Panc1 (cell line): ENCODE data around the gene CACNA1I. TPM values are rescaled to one million over a fixed set of nuclear protein-coding genes. Genes with fewer than 3 reads are reported as not detected.

Experiments
- ATAC-seq: fragments of 200-7000 bp; cut with Tn5 transposase; 2 replicates; pipeline ENCODE4 v1.9.1; 2020; ENCODE audit warnings: mild to moderate bottlenecking, moderate library complexity
- BruUV-seq: library from RNA; stranded (reverse); fragments of 400-500 nt; replicated peaks from 2 replicates; lab custom pipeline; 2021; lab: Mats Ljungman, UMichigan
- CTCF ChIA-PET: fragments of 300-600 bp; sonication (Branson Sonifier 250); formaldehyde crosslinking; loops from one replicate; lab custom pipeline; 2022; ENCODE audit warnings: antibody characterized with exemption; lab: Charles Lee
- POLR2A ChIA-PET: fragments of 300-600 bp; sonication (Branson Sonifier 250); formaldehyde crosslinking; loops from one replicate; lab custom pipeline; 2022; ENCODE audit warnings: antibody characterized with exemption; lab: Charles Lee
- DNase-seq: peaks from one replicate; pipeline ENCODE4 v3.0.0-alpha.2; 2010; ENCODE audit warnings: low read depth, low spot score
- H3K27ac ChIP-seq: 2 replicates; pipeline ENCODE4 v1.5.1; 2011; ENCODE audit warnings: mild to moderate bottlenecking, low read length, inconsistent platforms
- H3K27me3 ChIP-seq: fragments of 200-500 bp; sonication (Bioruptor generic); 2 replicates; pipeline ENCODE4 v1.6.0; 2014; ENCODE audit warnings: low read length, inconsistent platforms; ENCODE audit not compliant: control insufficient read depth, insufficient read depth
- H3K36me3 ChIP-seq: fragments of 200-500 bp; sonication (Bioruptor generic); 2 replicates; pipeline ENCODE4 v1.5.1; 2014; ENCODE audit warnings: inconsistent platforms, mild to moderate bottlenecking, low read length, moderate library complexity; ENCODE audit not compliant: control insufficient read depth, insufficient read depth
- H3K4me1 ChIP-seq: 2 replicates; pipeline ENCODE4 v1.5.1; 2011; ENCODE audit warnings: inconsistent platforms, mild to moderate bottlenecking, low read length, moderate library complexity; ENCODE audit not compliant: control insufficient read depth, insufficient read depth
- H3K4me3 ChIP-seq, 2 experiments: 2 replicates each; pipeline ENCODE4 v1.5.1; 2011 to 2012; ENCODE audit warnings: low read depth in 2 of 2, low read length in 2 of 2, mild to moderate bottlenecking in 2 of 2, inconsistent platforms in 1 of 2, moderate library complexity in 1 of 2
- H3K9me3 ChIP-seq: fragments of 200-500 bp; sonication (Bioruptor generic); 2 replicates; pipeline ENCODE4 v1.5.1; 2014; ENCODE audit warnings: low read depth, mild to moderate bottlenecking, inconsistent platforms, low read length, moderate library complexity; ENCODE audit not compliant: control insufficient read depth, insufficient read depth
- POLR2AphosphoS5 ChIP-seq: IDR thresholded peaks from 2 replicates; pipeline ENCODE4 v1.6.1; 2012; ENCODE audit warnings: mild to moderate bottlenecking, low read depth, low read length, moderate library complexity
- SIN3A ChIP-seq: IDR thresholded peaks from 2 replicates; pipeline ENCODE4 v1.6.1; 2012; ENCODE audit warnings: low read depth, mild to moderate bottlenecking, low read length, moderate library complexity, borderline replicate concordance; ENCODE audit not compliant: insufficient read depth
- TCF7L2 ChIP-seq: IDR thresholded peaks from 2 replicates; pipeline ENCODE4 v1.6.1; 2011; ENCODE audit warnings: mild to moderate bottlenecking, low read depth, low read length, inconsistent platforms
- in situ Hi-C: cut with HindIII; loops from 2 replicates; pipeline ENCODE4 v1.10.0; 2016; ENCODE audit warnings: low sequenced_read_pairs, low pct_unique_long_range_greater_than_20kb
- intact Hi-C: fragments of 100-400 bp; cut with micrococcal nuclease; formaldehyde crosslinking; loops from one replicate; pipeline ENCODE4 v1.10.0; 2022; ENCODE audit not compliant: unreplicated experiment
- total RNA-seq: library from RNA; stranded (reverse); gene quantifications from one replicate; pipeline ENCODE4 v1.2.1, GENCODE V29; 2021; ENCODE audit not compliant: unreplicated experiment
- TF ChIP-seq, protein P1 (sequence below): fragments of 450-650 bp; IDR thresholded peaks from 2 replicates; pipeline ENCODE4 v1.5.1; 2017; ENCODE audit warnings: mild to moderate bottlenecking
- TF ChIP-seq, protein P2 (sequence below), 2 experiments: IDR thresholded peaks; 2 replicates each; pipeline ENCODE4 v1.6.1; 2011 to 2012; ENCODE audit warnings: low read depth in 2 of 2, control low read depth in 1 of 2, low read length in 1 of 2, mild to moderate bottlenecking in 1 of 2, moderate library complexity in 1 of 2; ENCODE audit not compliant: insufficient read depth in 1 of 2

The CACNA1I gene
- total RNA-seq, 1 experiment from 2014 or later = 0.23 TPM

DNA sequence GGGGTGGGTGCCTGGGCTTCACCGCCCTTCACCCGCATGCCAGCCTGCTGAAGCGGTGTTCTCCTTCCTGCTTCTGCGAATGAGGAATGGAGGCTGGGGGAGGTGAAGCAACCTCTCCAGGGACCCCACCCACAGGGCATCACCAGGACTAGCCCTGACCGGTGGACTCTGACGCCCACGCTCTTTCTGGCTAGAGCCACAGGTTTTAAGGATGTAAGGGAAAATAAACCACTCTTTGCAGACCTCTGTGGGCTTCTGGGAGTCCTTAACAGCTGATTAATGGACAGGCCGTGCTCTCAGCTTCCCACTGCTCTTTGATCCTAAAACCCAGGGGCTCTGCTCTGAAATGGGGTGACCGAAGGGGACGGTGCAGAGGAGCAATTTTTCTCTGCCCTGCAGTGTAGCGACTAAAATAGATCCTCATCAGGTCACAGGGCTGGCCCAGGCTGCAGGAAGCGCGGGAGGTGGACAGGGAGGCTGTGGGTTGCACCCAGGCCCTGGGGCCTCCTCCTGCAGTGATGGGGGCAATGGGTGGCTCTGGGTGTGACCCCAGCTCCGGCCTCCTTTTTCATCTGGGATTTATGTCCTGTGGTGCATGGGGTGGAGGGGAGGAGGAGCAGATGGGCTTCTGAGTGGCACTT is 127.4 kb downstream of the CACNA1I start:
- ChIA-PET CTCF (interaction anchor here (0.7 kb wide), 1 partner anchor 8 kb away, joined by 3 read pairs; no protein-coding TSS in a partner anchor), POLR2A (no interaction called here)
- no peaks in the 10 kb centered on the region for H3K36me3 ChIP-seq
- H3K4me3 ChIP-seq = no peak overlapping the region
- H3K4me1 ChIP-seq = no peaks in the 10 kb centered on the region
- H3K27ac ChIP-seq = no peak overlapping the region
- ATAC-seq (no peak), DNase-seq (no peak)
- H3K9me3 ChIP-seq = no peaks in the 10 kb centered on the region
- TF ChIP-seq TCF7L2 (no peak), POLR2AphosphoS5 (no peak), SIN3A (no peak)
- TF ChIP-seq, protein P1, sequence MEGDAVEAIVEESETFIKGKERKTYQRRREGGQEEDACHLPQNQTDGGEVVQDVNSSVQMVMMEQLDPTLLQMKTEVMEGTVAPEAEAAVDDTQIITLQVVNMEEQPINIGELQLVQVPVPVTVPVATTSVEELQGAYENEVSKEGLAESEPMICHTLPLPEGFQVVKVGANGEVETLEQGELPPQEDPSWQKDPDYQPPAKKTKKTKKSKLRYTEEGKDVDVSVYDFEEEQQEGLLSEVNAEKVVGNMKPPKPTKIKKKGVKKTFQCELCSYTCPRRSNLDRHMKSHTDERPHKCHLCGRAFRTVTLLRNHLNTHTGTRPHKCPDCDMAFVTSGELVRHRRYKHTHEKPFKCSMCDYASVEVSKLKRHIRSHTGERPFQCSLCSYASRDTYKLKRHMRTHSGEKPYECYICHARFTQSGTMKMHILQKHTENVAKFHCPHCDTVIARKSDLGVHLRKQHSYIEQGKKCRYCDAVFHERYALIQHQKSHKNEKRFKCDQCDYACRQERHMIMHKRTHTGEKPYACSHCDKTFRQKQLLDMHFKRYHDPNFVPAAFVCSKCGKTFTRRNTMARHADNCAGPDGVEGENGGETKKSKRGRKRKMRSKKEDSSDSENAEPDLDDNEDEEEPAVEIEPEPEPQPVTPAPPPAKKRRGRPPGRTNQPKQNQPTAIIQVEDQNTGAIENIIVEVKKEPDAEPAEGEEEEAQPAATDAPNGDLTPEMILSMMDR = no peak
- TF ChIP-seq, protein P2, sequence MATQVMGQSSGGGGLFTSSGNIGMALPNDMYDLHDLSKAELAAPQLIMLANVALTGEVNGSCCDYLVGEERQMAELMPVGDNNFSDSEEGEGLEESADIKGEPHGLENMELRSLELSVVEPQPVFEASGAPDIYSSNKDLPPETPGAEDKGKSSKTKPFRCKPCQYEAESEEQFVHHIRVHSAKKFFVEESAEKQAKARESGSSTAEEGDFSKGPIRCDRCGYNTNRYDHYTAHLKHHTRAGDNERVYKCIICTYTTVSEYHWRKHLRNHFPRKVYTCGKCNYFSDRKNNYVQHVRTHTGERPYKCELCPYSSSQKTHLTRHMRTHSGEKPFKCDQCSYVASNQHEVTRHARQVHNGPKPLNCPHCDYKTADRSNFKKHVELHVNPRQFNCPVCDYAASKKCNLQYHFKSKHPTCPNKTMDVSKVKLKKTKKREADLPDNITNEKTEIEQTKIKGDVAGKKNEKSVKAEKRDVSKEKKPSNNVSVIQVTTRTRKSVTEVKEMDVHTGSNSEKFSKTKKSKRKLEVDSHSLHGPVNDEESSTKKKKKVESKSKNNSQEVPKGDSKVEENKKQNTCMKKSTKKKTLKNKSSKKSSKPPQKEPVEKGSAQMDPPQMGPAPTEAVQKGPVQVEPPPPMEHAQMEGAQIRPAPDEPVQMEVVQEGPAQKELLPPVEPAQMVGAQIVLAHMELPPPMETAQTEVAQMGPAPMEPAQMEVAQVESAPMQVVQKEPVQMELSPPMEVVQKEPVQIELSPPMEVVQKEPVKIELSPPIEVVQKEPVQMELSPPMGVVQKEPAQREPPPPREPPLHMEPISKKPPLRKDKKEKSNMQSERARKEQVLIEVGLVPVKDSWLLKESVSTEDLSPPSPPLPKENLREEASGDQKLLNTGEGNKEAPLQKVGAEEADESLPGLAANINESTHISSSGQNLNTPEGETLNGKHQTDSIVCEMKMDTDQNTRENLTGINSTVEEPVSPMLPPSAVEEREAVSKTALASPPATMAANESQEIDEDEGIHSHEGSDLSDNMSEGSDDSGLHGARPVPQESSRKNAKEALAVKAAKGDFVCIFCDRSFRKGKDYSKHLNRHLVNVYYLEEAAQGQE (IDR thresholded peaks at IDR 0.05; ENCODE audit: insufficient read depth in 1 of 2, low read depth in 2 of 2, low read length in 1 of 2) = no peak
- no peaks in the 10 kb centered on the region for H3K27me3 ChIP-seq
- BruUV-seq = no TSS peak
- in situ Hi-C loops = no loop called here
- intact Hi-C loops = no loop called here

DNA sequence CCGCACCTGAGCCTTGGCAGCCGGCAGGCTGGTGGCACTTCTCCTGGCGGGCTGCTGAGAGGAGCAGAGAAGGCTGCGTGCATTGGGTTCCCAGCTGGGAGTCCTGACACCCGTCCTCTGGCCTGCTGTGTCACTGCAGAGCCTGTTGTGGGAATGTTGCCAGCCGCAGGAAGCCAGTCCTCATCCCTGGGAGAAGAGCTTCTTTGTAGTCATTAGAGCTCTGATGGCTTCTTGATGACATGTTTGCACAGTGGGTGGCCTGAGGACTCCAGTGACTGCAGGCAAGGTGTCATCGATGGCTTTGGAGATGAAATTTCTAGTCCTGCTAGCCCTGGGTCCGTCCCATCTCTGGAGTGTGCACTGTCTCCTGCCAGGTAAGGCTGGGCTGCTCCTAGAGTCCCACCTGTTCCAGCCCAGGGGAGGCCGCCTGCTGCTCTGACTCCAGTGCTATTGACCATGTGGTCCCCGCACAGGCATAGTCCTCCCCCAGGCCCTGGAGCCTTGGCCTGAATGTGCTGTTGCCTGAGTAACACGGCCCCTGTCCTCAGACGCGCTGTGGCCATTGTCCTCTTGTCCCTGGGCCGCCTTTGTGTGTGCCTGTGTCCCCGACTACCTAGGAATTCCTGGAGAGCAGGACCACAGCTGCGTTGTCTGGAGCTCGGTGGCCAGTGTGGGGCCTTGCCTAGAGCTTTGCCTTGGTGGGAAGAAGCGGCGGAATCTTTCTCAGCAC is 129.2 kb downstream of the CACNA1I start:
- Histone ChIP-seq H3K27me3 (no peaks in the 10 kb centered on the region), H3K27ac (no peak overlapping the region), H3K4me1 (no peaks in the 10 kb centered on the region), H3K4me3 (no peak overlapping the region), H3K9me3 (no peaks in the 10 kb centered on the region), H3K36me3 (no peaks in the 10 kb centered on the region)
- no TSS peak for BruUV-seq
- ChIA-PET POLR2A (no interaction called here), CTCF (no interaction called here)
- TF ChIP-seq, protein P1 = no peak
- ATAC-seq (no peak), DNase-seq (no peak)
- in situ Hi-C loops = no loop called here
- intact Hi-C loops = no loop called here
